ENCODE measurements around the gene GFAP. TPM values are rescaled to one million over a fixed set of nuclear protein-coding genes. Genes with fewer than 3 reads are reported as not detected.
A peak's percentile ranks its signal among the peaks of the same experiment; 100 is the strongest.

Gene GFAP
- total and polyA plus RNA-seq, 4 experiments from 2014 or later = 0.16 TPM; not detected in 3

DNA sequence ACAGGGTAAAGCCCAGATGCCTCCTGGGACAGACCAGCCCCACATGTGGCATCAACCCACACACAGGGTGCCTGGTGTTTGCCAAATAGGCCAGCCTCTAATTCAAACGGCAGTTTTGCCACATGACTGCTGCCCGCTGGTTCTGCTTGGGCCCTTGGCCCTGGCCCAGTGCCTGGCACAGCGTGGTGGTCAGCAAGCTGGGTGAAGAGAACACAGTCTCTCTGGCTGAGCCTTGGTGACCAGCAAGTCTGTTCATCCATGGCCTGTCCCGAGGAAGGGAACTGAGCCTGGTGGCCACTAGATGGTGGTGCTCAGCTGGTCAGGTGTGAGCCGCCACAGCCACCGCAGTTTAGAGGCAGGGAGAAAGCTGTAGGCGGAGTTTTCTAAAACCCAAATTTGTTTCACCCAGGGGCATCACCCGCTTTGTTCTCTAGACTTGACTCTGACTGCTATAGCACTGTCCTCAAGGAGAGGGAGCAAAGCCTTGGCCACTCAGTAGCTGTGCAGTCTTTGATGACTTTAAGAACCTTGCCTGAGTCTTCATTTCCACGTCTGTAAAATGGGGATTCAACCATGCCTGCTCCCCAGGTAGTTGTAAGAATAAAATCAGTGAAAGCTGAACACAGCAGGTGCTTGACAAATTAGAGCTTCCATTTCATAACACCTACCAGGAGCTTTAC, 4.7 kb upstream of the GFAP start:
- DNase-seq = peak in 4 of 5 donors; percentile 45 to 50 (median 48)
- H3K27me3 Mint-ChIP-seq = peaks cover 4 to 6% of the 10 kb centered on the region in 2 donors
- Histone ChIP-seq H3K27ac (ENCODE audit: low read depth, low read length) (no peak overlapping the region), H3K4me3 (ENCODE audit: low read length in 2 of 2) (no peak overlapping the region), H3K36me3 (ENCODE audit: insufficient read depth, low read length) (no peaks in the 10 kb centered on the region), H3K9me3 (ENCODE audit: control insufficient read depth in 1 of 2, low read length in 2 of 2) (no peaks in the 10 kb centered on the region), H3K4me1 (ENCODE audit: insufficient read depth, low read length) (no peaks in the 10 kb centered on the region), H3K27me3 (ENCODE audit: insufficient read depth, low read length) (no peaks in the 10 kb centered on the region)
- ChIA-PET POLR2A (ENCODE audit: partially characterized antibody) (interaction anchor here (0.6 to 1.7 kb wide), 3 partner anchors 100 to 190 kb away, joined by 3 to 6 read pairs (median 3); no protein-coding TSS in a partner anchor), CTCF (ENCODE audit: partially characterized antibody) (interaction anchor here (0.6 to 6.7 kb wide), 11 partner anchors 9 to 466 kb away, joined by 3 to 76 read pairs (median 4); partner anchors contain the start of gene ACBD4)
- no peaks in the 10 kb centered on the region for H3K36me3 Mint-ChIP-seq
- no peaks in the 10 kb centered on the region for H3K9me3 Mint-ChIP-seq
- intact Hi-C loops (cut with micrococcal nuclease) = loop anchor here (1.0 to 2.0 kb wide), 3 partner anchors 102 to 279 kb away; no protein-coding TSS in a partner anchor
- H3K27ac Mint-ChIP-seq = no peak overlapping the region
- peaks cover 0 to 3% (median 0%) of the 10 kb centered on the region in 4 donors for H3K4me1 Mint-ChIP-seq
- H3K4me3 Mint-ChIP-seq = no peak overlapping the region

DNA sequence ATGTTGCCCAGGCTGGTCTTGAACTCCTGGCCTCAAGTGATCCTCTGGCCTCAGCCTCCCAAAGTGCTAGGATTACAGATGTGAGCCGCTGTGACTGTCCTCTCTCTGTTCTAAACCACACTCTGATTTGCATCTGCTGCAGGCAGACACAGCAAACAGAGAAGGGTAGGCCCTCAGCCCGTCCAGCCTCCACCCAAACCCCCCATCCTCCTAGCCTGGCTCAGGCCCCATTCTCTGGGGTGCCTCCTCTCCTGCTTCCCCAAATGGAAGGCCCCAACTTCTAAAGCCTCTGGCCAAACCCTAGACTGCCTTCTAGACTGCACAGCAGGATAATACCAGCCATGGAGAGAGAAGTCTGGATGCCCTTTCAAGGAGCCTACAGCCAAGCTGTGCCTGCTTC, 4.1 kb upstream of the GFAP start:
- no peak overlapping the region for H3K4me3 ChIP-seq (ENCODE audit: low read length in 2 of 2)
- Mint-ChIP-seq H3K4me1 (peaks cover 0 to 3% (median 0%) of the 10 kb centered on the region in 4 donors), H3K27ac (no peak overlapping the region), H3K4me3 (no peak overlapping the region), H3K36me3 (no peaks in the 10 kb centered on the region), H3K9me3 (no peaks in the 10 kb centered on the region), H3K27me3 (peaks cover 5 to 6% of the 10 kb centered on the region in 2 donors)
- POLR2A ChIA-PET (ENCODE audit: partially characterized antibody) = interaction anchor here (1.7 kb wide), 1 partner anchor 101 kb away, joined by 6 read pairs; no protein-coding TSS in a partner anchor
- H3K27me3 ChIP-seq (ENCODE audit: insufficient read depth, low read length) = no peaks in the 10 kb centered on the region
- intact Hi-C loops (cut with micrococcal nuclease) = no loop called here
- H3K9me3 ChIP-seq (ENCODE audit: control insufficient read depth in 1 of 2, low read length in 2 of 2) = no peaks in the 10 kb centered on the region
- CTCF ChIA-PET (ENCODE audit: partially characterized antibody) = interaction anchor here (0.6 to 6.7 kb wide), 5 partner anchors 8 to 216 kb away, joined by 3 to 76 read pairs (median 5); partner anchors contain the start of gene ACBD4
- no peaks in the 10 kb centered on the region for H3K36me3 ChIP-seq (ENCODE audit: insufficient read depth, low read length)
- H3K4me1 ChIP-seq (ENCODE audit: insufficient read depth, low read length) = no peaks in the 10 kb centered on the region
- no peak overlapping the region for H3K27ac ChIP-seq (ENCODE audit: low read depth, low read length)
- DNase-seq = no peak

DNA sequence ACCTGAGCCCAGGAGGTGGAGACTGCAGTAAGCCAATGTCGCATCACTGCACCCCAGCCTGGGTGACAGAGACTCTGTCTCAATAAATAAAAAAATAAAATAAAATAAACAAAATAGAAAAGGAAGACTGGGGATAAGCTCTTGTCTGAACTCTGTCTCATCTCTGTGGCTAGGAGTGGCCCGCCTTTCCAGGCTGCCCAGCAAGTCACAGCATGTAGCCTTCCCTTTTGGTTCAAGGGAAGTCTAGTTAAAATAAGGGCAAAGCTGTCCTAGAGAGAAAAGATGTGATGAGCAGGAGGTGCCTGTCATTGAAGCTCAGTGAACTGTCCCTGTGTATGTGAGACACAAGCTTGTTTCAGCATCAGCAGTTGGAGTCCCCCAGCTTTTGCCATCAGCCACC, 2.7 kb upstream of the GFAP start:
- H3K9me3 Mint-ChIP-seq = no peaks in the 10 kb centered on the region
- Histone ChIP-seq H3K27ac (ENCODE audit: low read depth, low read length) (no peak overlapping the region), H3K4me3 (ENCODE audit: low read length in 2 of 2) (no peak overlapping the region), H3K27me3 (ENCODE audit: insufficient read depth, low read length) (no peaks in the 10 kb centered on the region), H3K36me3 (ENCODE audit: insufficient read depth, low read length) (no peaks in the 10 kb centered on the region), H3K4me1 (ENCODE audit: insufficient read depth, low read length) (no peaks in the 10 kb centered on the region), H3K9me3 (ENCODE audit: control insufficient read depth in 1 of 2, low read length in 2 of 2) (no peaks in the 10 kb centered on the region)
- H3K27me3 Mint-ChIP-seq = peaks cover 9 to 15% of the 10 kb centered on the region in 2 donors
- H3K4me1 Mint-ChIP-seq = peaks cover 4 to 6% (median 6%) of the 10 kb centered on the region in 4 donors
- no peak overlapping the region for H3K4me3 Mint-ChIP-seq
- no peaks in the 10 kb centered on the region for H3K36me3 Mint-ChIP-seq
- H3K27ac Mint-ChIP-seq = no peak overlapping the region
- ChIA-PET POLR2A (ENCODE audit: partially characterized antibody) (no interaction called here), CTCF (ENCODE audit: partially characterized antibody) (interaction anchor here (0.7 to 6.7 kb wide), 4 partner anchors 9 to 180 kb away, joined by 3 to 76 read pairs (median 22); no protein-coding TSS in a partner anchor)
- no peak for DNase-seq
- intact Hi-C loops (cut with micrococcal nuclease) = no loop called here

DNA sequence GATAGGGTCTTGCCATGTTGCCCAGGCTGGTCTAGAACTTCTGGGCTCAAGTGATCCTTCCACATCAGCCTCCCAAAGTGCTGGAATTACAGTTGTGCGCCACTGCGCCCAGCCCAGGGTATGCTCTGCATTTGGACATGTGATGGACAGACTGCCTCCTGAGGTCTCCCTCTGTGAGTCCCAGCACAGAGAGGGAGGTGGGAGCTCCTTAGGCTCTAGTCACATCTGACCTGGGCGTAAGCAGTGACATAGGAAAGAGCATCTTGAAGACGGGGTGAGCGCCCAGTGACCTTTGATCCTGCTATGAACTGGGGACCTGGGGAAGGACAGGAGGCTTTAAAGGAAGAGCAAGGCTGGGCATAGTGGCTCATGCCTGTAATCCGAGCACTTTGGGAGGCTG, 2.2 kb upstream of the GFAP start:
- H3K27me3 Mint-ChIP-seq = peaks cover 10 to 20% of the 10 kb centered on the region in 2 donors

DNA sequence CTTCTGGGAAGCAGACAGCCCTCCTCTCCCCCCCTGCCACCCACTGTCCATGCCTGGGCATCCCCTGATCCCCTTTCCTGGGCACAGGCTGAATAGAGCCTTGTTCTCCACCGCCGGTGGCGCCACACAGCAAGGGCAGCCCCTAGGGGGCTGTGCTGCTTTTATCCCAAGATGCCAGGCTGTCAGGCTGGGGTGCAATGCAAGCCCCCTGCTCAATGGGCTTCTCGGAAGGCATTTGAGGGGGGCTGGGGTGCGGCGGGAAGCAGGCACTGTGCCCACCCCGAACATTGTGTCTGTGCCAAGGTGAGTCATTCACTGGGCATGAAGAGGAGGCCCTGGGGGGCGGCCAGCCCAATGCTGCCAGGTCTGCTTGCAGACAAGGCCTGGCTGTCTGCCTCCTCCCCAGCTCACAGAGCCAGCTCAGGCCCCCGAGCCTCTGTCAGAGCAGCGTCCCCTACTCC, 1.5 kb upstream of the GFAP start:
- Histone ChIP-seq H3K27me3 (ENCODE audit: insufficient read depth, low read length) (no peaks in the 10 kb centered on the region), H3K4me3 (ENCODE audit: low read length in 2 of 2) (no peak overlapping the region), H3K27ac (ENCODE audit: low read depth, low read length) (no peak overlapping the region), H3K4me1 (ENCODE audit: insufficient read depth, low read length) (no peaks in the 10 kb centered on the region), H3K36me3 (ENCODE audit: insufficient read depth, low read length) (no peaks in the 10 kb centered on the region), H3K9me3 (ENCODE audit: control insufficient read depth in 1 of 2, low read length in 2 of 2) (no peaks in the 10 kb centered on the region)
- ChIA-PET CTCF (ENCODE audit: partially characterized antibody) (interaction anchor here (4.8 to 6.7 kb wide), 2 partner anchors 104 to 182 kb away, joined by 40 to 76 read pairs; no protein-coding TSS in a partner anchor), POLR2A (ENCODE audit: partially characterized antibody) (no interaction called here)
- intact Hi-C loops (cut with micrococcal nuclease) = no loop called here
- no peaks in the 10 kb centered on the region for H3K9me3 Mint-ChIP-seq
- DNase-seq = no peak
- peaks cover 12 to 22% of the 10 kb centered on the region in 2 donors for H3K27me3 Mint-ChIP-seq
- no peak overlapping the region for H3K4me3 Mint-ChIP-seq
- H3K27ac Mint-ChIP-seq = no peak overlapping the region
- H3K4me1 Mint-ChIP-seq = peaks cover 4 to 11% (median 8%) of the 10 kb centered on the region in 4 donors
- H3K36me3 Mint-ChIP-seq = no peaks in the 10 kb centered on the region

More for the DNA sequence above, 2.2 kb upstream of the GFAP start:
- ChIA-PET CTCF (ENCODE audit: partially characterized antibody) (interaction anchor here (1.6 to 6.7 kb wide), 3 partner anchors 8 to 181 kb away, joined by 4 to 76 read pairs (median 40); no protein-coding TSS in a partner anchor), POLR2A (ENCODE audit: partially characterized antibody) (no interaction called here)
- Histone ChIP-seq H3K9me3 (ENCODE audit: control insufficient read depth in 1 of 2, low read length in 2 of 2) (no peaks in the 10 kb centered on the region), H3K27me3 (ENCODE audit: insufficient read depth, low read length) (no peaks in the 10 kb centered on the region), H3K36me3 (ENCODE audit: insufficient read depth, low read length) (no peaks in the 10 kb centered on the region), H3K4me3 (ENCODE audit: low read length in 2 of 2) (no peak overlapping the region), H3K4me1 (ENCODE audit: insufficient read depth, low read length) (no peaks in the 10 kb centered on the region), H3K27ac (ENCODE audit: low read depth, low read length) (no peak overlapping the region)
- Mint-ChIP-seq H3K27ac (peak overlapping the region in 1 of 7 donors; percentile 29), H3K9me3 (no peaks in the 10 kb centered on the region), H3K4me3 (no peak overlapping the region), H3K4me1 (peaks cover 4 to 9% (median 7%) of the 10 kb centered on the region in 4 donors), H3K36me3 (no peaks in the 10 kb centered on the region)
- intact Hi-C loops (cut with micrococcal nuclease) = no loop called here
- DNase-seq = no peak

DNA sequence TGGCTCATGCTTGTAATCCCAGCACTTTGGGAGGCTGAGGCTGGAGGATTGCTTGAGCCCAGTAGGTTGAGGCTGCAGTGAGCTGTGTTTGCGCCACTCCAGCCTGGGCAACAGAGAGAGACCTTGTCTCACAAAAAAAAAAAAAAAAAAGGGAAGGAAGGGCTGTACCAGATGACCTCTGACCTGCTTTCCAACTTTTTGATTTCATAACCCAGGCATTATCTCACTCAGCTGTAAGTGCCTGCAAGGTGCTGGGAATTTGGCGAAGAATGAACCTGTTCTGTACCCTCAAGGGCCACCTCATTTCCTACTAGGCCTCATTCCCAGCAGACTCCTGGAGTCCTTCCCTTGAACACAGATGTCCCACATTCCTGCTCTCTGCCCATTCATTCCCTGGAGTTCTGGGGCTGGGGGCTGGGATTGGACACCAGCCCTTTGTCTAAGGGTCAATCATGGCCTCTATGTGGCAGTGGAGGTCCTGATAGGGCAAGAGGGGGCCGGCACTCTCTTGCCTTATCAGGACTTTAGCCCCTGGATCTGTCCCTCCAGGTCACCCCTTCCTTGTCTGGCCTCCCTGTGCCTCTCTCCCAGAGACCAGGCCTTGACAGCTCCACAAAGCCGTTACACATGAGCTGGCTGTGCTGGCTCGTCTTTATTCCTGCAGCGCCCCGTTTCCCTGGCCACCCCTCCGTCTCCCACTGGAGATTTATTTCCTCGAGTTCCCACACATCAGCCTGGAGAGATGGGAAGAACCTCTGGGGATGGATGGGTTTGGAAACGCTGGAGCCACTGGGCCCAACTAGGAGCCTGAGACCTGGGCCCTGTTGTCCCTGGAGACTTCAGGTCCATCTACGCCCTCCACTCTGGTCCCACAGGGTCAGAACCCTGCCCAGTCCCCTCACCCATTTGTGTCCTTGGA, 821 bp upstream of the GFAP start:
- Histone ChIP-seq H3K27ac (ENCODE audit: low read depth, low read length) (no peak overlapping the region), H3K9me3 (ENCODE audit: control insufficient read depth in 1 of 2, low read length in 2 of 2) (no peaks in the 10 kb centered on the region), H3K4me3 (ENCODE audit: low read length in 2 of 2) (no peak overlapping the region), H3K36me3 (ENCODE audit: insufficient read depth, low read length) (no peaks in the 10 kb centered on the region), H3K27me3 (ENCODE audit: insufficient read depth, low read length) (no peaks in the 10 kb centered on the region), H3K4me1 (ENCODE audit: insufficient read depth, low read length) (no peaks in the 10 kb centered on the region)
- intact Hi-C loops (cut with micrococcal nuclease) = no loop called here
- H3K36me3 Mint-ChIP-seq = no peaks in the 10 kb centered on the region
- peak overlapping the region in 1 of 7 donors; percentile 57 for H3K27ac Mint-ChIP-seq
- ChIA-PET CTCF (ENCODE audit: partially characterized antibody) (no interaction called here), POLR2A (ENCODE audit: partially characterized antibody) (interaction anchor here (0.6 kb wide), 1 partner anchor 178 kb away, joined by 5 read pairs; no protein-coding TSS in a partner anchor)
- no peak for DNase-seq
- no peaks in the 10 kb centered on the region for H3K9me3 Mint-ChIP-seq
- no peak overlapping the region for H3K4me3 Mint-ChIP-seq
- peaks cover 16 to 18% of the 10 kb centered on the region in 2 donors for H3K27me3 Mint-ChIP-seq
- peaks cover 6 to 11% (median 10%) of the 10 kb centered on the region in 4 donors for H3K4me1 Mint-ChIP-seq
